ENCODE measurements around the gene PDF. TPM values are rescaled to one million over a fixed set of nuclear protein-coding genes. Genes with fewer than 3 reads are reported as not detected.

The PDF gene
- polyA plus RNA-seq, 3 donors, result 3.6 to 7.6 (median 5.6) TPM

DNA sequence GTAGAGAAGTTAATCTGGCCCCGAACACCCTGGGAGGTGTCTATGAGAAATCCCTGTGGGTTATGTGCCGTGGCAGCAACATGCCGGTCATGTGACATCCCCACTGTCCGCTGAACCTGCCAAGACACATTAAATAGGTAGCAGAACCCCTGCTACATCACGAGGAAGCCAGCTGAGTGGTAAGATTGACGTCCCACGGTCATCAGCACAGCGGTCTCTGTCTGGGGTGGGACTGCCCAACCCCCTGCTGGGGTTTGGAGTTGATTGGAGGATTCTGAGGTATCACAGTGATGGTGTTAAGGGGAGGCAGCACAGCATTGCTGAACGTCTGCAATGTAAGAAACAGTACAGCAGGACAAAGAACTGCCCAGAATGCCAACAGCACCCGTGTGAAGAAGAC lies 19.1 kb upstream of the PDF start:
- DNase-seq (ENCODE audit: extremely low read depth in 1 of 11, low read depth in 9 of 11, low spot score in 4 of 11), result no peak

DNA sequence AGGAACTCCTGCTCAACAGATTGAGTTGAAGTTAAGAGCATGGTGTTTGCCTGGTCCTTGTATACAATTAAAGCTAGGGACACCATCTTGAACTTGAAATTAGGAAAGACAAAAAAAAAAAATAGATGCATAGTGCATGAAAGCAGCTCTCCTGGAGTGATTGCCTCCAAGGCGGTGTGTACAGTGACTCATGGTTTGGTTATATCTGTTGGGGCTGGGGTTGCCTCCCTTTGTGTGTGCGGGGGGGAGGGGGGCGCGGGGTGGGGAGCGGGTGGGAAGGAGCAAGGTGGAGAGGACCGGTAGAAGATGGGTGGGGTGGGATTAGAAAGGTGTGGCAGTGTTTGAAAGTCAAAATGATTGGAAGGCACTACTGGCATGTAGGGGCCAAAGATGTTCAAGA lies 17.8 kb upstream of the PDF start:
- DNase-seq (ENCODE audit: extremely low read depth in 1 of 11, low read depth in 9 of 11, low spot score in 4 of 11), result no peak

DNA sequence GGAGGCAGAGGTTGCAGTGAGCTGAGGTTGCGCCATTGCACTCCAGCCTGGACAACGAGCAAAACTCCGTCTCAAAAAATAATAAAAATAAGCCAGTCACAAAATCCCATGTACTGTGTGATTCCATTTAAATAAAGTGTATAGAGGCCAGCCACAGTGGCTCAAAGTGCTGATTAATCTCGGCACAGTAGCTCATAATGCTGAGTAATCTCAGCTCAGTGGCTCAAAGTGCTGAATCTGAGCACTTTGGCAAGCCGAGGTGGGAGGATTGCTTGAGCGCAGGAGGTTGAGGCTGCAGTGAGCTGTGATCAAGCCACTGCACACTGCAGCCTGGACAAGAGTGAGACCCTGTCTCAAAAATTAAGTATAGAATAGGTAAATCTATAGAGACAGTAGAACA lies 16.3 kb upstream of the PDF start:
- DNase-seq (ENCODE audit: extremely low read depth in 1 of 11, low read depth in 9 of 11, low spot score in 4 of 11), result no peak

DNA sequence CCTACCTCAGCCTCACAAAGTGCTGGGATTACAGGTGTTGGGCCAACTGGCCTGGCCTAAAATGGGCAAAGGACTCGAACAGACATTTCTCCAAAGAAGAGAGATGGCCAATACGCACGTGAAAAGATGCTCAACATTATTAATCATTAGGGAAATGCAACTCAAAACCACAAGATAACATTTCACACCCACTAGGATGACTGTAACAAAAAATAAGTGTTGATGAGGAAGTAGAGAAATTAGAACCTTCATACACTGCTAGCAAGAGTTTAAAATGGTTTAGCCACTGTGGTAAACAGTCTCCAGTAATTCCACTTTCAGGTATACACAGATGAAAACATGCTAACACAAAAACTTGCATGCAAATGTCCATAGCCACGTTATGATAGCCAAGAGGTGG lies 15.5 kb upstream of the PDF start:
- no peak for DNase-seq (ENCODE audit: extremely low read depth in 1 of 11, low read depth in 9 of 11, low spot score in 4 of 11)

DNA sequence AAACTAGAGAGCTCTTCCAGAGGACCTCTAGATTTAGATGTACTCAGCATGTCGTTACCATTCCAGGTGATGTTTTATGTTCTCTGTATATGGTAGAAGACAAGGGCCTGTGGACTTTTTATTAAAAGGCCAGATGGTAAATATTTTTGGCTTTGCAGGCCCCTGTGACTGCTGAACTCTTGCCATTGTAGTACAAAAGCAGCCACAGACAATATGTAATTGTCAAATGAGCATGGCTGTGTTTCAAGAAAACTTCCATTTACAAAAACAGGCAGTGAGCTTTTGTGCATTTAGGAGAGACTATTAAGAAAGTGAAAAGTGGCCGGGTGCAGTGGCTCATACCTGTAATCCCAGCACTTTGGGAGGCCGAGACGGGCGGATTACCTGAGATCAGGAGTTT lies 13.8 kb upstream of the PDF start:
- DNase-seq (ENCODE audit: extremely low read depth in 1 of 11, low read depth in 9 of 11, low spot score in 4 of 11), result no peak

DNA sequence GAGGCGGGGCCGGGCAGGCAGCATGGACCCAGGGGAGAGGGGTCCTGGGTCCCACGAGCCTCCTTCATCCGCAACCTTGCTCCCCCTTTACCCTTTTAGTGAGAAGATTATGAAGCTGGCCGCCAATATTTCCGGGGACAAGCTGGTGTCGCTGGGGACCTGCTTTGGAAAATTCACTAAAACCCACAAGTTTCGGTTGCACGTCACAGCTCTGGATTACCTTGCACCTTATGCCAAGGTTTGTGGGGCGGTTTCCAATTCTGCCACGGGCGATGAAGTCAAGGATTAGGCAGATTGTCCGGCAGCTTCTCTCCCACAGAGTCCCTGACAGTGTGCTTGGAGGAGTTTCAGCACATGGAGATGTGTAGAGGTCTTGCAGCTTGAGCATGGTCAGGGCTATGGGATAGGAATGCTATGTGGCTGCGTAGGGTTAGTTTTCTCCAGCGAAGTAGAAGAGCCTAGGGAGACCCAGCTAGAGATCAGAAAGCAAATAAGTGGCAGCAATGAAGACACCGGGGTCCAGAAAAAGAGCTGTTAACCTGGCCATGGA lies 9.8 kb upstream of the PDF start:
- no peak for DNase-seq (ENCODE audit: extremely low read depth in 1 of 11, low read depth in 9 of 11, low spot score in 4 of 11)

DNA sequence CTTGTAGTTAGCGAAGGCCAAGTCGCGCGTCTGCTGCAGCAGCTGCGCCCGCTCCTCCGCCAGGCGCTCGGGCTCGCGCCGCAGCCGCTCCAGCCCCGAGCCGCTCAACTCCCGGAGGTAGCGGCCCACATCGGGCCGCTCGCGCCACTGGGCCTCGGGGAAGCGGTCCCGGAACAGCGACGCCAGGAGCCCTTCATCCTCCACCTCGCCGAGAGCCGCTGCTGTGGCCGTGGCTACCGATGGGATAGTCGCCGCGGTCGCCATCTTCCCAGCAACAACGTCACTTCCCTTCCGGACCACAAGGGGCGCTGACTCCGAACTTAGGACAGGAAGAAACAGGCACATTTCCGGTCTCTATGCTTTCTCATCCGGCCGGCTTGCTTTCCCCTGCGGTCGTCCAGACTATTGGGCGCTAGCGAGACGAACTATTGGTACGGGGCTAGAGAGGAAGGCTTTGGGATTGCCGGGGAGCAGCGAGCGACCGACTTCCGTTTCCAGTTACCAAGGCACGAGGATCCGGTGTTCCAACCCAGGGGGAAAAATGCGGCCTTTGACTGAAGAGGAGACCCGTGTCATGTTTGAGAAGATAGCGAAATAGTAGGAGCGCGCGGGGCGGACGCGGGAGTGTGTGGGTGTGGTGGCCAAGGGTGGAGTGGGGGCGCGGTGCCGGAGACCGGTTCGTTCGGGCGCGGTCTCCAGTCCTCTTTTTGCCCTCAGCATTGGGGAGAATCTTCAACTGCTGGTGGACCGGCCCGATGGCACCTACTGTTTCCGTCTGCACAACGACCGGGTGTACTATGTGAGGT lies 9.1 kb upstream of the PDF start, which contains the start of the genes COG8 and NIP7:
Gene COG8, minus strand, starts transcription at position 276 of the 806 bp plus-strand sequence. Its CDS starts 12 bp downstream, at position 264.
Gene NIP7, plus strand, starts transcription at position 484 of the 806 bp plus-strand sequence. Its CDS starts 58 bp downstream, at position 542.
- peak; percentile 95 to 99 (median 97) for DNase-seq (ENCODE audit: extremely low read depth in 1 of 11, low read depth in 9 of 11, low spot score in 4 of 11)

DNA sequence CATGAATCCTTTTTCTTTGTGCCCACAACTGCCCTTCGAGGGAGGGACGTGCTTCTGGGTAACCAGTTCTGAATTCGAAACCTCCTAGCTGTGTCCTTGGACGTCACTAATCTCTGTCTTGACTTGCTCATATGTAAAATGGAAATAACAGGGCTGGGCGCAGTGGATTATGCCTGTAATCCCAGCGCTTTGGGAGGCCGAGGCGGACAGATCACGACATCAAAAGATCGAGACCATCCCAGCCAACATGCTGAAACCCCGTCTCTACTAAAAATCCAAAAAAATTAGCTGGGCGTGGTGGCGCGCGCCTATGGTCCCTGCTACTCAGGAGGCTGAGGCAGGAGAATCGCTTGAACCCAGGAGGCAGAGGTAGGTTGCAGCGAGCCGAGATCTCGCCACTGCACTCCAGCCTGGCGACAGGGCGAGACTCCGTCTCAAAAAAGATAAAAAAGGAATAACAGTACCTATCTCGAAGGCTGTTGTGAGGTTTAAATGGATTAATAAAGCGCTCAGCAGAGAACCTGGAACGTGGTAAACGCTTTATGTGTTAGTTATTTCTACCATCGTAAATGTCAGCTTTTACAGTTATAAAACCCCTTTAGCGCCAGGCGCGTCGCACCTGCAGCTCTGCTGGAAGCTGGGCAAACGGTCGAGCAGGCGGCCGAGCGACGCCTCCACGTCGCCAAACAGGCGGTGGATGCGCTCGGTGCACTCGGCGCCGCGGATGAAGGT lies 8.3 kb upstream of the PDF start:
- DNase-seq (ENCODE audit: extremely low read depth in 1 of 11, low read depth in 9 of 11, low spot score in 4 of 11), result no peak

DNA sequence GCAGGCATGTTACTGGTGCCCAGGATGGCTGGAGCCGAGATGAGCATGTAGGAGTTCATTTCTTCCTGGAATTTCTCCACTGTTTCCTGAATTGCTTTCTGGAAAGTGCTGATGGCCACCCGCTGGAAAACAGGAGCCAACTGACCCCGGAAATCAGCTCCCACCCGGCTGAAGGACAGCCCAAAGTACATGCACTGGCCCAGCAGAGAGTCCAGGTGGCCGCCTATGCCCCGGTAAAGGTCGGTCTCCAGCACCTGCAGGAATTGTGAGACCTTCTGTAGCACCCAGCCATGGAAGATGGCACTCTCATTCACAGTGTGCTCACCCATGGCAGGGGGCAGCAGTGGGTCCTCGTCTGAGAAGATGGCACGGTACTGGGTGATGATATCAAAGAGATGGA lies 4.3 kb upstream of the PDF start:
- no peak for DNase-seq (ENCODE audit: extremely low read depth in 1 of 11, low read depth in 9 of 11, low spot score in 4 of 11)

DNA sequence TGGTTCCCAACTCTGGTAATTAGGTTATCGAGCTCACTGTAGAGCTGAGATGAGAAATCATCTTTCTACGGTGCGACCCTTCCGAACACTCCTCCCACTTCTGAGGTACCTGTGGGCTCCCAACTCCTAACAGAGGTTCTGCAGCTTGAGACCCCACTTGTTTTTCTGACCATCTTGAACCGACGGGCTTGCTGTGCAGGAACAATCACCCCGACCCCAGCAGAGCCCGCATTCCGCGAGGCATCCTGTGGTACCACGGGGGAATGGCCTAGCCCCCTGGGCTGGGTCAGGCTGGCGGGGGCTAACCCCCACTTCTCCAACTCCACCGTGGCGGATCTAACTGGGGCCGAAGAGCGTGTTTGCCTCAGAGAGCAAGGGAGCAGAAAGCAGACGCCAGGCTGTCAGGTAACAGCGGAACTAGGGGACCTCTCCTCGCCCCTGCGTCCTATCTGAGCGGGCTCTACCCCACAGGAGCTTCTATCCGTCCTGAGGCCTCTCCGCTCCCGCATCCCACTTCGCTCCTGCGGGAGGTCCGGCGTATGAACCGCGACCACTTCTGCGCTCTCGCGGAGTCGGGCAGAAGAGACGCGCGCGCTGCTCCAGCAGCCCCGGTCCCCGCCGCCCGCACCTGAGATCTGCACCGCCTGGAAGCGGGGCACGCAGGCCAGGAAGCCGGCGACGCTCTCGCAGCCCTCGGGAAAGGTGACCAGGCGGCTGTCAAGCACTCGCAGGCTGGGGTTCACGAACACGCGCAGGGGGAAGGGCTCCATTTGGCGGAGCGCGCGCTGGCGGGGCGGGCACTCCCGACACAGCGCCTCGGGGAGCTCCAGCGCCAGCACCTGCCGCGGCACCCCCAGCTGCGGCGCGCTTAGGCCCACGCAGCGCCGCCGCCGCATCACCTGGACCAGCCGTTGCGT lies 761 bp downstream of the PDF start:
- no peak for DNase-seq (ENCODE audit: extremely low read depth in 1 of 11, low read depth in 9 of 11, low spot score in 4 of 11)

DNA sequence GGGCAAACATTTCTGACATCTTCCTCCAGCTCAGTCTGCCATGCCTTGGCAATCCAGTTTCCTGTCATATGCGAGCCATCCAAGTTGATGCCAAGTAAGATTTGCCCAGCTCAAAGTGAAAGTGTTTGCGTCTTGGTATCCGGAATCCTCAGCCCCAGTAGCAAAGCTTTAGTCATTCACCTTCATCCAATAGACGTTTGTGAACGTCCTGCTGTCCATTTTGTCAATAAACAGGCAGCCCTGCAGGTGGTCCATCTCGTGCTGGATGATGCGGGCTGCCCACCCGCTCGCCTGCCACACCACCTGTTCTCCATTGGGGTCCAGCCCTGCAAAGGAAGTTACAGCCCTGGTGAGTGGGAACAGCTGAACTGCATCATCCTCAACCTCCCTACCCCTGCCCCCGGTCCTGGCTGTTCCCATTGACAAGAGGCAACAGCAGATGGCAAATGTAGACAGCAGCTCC lies 1.5 kb downstream of the PDF start:
- no peak for DNase-seq (ENCODE audit: extremely low read depth in 1 of 11, low read depth in 9 of 11, low spot score in 4 of 11)

DNA sequence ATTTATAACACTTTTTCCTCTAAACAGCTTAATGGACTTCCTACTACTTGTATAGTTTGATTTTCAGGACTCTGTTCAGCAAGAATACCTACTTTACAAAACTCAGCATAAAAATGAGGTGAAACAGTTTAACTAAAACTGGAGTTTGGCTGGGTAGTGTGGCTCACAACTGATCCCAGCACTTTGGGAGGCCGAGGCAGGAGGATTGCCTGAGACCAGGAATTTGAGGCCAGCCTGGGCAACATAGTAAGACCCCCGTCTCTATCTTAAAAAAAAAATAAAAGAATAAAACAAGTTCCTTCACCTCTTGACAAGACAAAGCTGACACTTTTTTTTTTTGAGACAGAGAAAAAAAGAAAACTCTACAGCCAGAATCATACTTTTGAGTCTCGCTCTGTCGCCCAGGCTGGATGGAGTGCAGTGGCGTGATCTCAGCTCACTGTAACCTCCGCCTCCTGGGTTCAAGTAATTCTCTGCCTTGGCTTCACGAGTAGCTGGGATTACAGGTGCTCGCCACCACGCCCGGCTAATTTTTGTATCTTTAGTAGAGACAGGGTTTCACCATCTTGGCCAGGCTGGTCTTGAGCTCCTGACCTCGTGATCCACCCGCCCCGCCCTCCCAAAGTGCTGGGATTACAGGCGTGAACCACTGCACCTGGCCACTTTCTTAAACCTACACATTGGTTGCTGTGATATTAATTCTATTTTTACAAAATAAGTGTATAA lies 2.6 kb downstream of the PDF start:
- no peak for DNase-seq (ENCODE audit: extremely low read depth in 1 of 11, low read depth in 9 of 11, low spot score in 4 of 11)

DNA sequence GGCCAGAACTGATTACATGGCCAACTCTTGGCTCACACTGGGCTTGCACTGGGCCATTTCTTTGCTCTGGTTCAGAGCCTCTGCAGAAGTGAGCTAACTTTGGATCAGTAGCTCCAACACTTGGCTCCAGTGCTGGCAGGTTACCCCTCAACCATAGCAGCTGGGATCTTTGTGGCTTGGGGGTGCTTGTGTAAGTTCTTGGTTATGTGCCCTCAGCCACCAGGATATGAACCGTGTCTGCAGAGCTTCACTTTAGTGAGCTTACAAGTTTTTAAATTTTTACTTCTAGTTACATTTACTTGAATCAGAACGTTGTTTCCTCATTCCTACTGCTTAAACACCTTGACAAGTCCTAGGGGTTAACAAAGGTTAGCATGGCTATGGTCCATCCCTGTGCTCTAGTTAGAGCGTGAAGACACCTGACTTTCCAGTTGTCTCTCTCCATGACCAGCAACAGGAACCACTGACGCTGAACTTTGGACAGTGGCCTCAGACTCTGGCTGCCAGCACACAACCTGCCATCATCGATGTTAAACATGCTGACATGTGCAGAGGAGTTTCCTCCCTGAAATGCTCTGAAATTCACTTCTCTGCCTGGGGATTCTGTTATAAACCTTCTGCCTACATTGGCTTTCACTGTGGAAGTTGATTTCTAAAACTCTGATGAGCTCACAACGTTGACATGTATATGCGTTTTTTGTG lies 4.1 kb downstream of the PDF start:
- peak in 2 of 11 donors; percentile 26 to 48 for DNase-seq (ENCODE audit: extremely low read depth in 1 of 11, low read depth in 9 of 11, low spot score in 4 of 11)

DNA sequence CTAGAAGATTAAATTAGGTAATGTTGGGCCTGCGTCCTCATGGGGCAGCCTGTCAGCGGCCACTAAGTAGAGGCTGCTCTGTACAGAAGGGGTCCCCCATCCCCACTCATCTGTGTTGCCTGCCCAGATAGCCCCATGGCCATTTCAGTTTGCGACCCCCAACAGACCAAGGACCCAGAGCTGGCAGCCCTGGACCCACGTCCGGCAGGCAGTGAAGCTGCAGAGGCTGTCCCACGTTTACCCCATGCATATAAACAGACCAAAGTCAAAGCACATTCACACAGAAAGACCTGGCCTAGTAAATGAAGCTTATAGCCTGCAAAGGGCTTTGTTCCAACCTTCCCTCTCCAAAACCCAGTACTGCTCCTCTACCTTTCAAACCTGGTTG lies 4.6 kb downstream of the PDF start:
- no peak for DNase-seq (ENCODE audit: extremely low read depth in 1 of 11, low read depth in 9 of 11, low spot score in 4 of 11)

DNA sequence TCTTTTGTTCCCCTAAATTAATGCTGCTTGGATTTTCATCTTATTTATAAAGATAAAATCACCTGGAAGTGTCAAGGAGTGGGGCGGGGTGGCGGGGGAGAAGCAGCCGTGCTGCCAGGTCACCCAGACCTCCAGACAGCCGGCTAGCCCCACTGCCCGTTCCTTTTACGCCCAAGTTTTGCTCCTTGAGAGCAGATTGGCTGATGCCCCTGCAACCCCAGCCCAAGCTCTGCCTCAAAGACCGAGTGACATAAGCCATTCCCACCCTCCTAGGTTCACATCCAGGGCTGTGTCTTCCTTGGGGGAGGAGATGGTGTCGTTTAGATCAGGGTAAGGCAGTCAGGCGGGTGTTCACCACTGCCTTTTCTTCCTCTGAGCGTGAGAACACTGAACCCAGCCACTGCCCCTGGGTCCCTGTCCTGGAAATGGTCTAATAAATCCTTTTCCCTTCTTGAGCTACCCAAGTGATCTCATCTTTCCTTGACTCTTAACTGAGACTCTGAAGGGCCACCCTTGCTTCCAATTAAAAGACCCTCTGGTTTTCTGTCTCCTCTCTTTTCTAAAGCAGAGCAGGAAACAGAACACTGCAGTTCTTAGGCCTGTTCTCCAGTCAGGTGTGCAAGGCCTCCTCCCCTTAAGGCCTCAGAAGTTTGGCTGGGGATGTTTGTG lies 5.7 kb downstream of the PDF start:
- no peak for DNase-seq (ENCODE audit: extremely low read depth in 1 of 11, low read depth in 9 of 11, low spot score in 4 of 11)

DNA sequence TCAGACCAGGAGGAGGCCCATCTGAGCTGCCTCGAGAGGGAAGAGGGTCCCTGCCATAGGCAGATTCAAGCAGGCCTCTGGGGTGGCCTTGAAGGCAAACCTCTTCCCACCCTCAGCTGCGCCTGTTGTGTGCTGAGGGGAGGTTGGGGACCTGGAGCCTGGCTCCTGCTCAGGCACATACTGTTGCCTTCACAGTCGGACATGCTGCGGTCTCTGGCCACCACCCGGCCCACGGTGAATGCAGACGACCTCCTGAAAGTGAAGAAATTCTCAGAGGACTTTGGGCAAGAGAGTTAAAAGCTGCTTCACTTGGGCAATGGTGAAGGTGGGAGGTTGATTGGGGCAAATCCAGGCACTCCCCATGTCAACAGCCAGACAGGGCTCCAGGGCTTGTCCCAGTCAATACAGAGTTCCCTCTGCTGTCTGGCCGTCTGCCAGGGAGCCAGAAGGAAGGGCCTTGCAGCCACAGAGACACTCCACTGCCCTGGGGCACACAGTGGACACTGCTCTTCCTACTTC lies 6.3 kb downstream of the PDF start:
- no peak for DNase-seq (ENCODE audit: extremely low read depth in 1 of 11, low read depth in 9 of 11, low spot score in 4 of 11)

DNA sequence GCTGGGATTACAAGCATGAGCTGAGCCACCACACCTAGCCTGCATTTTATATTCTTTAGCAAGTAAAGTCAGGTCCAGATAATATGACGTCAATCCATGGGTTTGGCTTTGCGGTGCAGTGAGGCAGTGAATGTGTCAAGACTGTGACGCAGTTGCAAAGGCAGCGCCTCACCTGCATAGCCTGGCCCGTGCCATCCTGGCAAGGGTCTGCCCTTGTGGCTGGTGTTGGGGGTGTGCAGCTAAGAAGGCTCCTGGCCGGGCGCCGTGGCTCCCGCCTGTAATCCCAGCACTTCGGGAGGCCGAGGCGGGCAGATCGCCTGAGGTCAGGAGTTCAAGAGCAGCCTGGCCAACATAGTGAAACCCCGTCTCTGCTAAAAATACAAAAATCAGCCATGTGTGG lies 7.0 kb downstream of the PDF start:
- DNase-seq (ENCODE audit: extremely low read depth in 1 of 11, low read depth in 9 of 11, low spot score in 4 of 11), result no peak

Measured in renal cortex interstitium (tissue), 11 donors.